GM23338 (cell line): ENCODE data around the gene HAUS8. TPM values are rescaled to one million over a fixed set of nuclear protein-coding genes. Genes with fewer than 3 reads are reported as not detected.
A peak's percentile ranks its signal among the peaks of the same experiment; 100 is the strongest.

Experiments used
- ATAC-seq: fragments of 200-7000 bp; cut with Tn5 transposase; 3 replicates; pipeline ENCODE4 v1.9.1; 2020
- DNase-seq: peaks from one replicate; pipeline ENCODE4 v3.0.0-alpha.2; 2015; ENCODE audit warnings: low spot score
- H2AFZ ChIP-seq: fragments of 200-600 bp; sonication (generic); 2 replicates; pipeline ENCODE4 v1.8.0; 2016; ENCODE audit warnings: antibody characterized with exemption, mild to moderate bottlenecking, moderate library complexity
- H3F3A ChIP-seq: fragments of 200-600 bp; sonication (generic); replicated peaks from 2 replicates; pipeline ENCODE4 v1.8.0; 2017; ENCODE audit warnings: antibody characterized with exemption, mixed run types, low read depth
- H3K27ac ChIP-seq: fragments of 200-600 bp; sonication (generic); 2 replicates; pipeline ENCODE4 v1.6.1; 2016; ENCODE audit warnings: low read depth
- H3K27me3 ChIP-seq: fragments of 200-600 bp; sonication (generic); 2 replicates; pipeline ENCODE4 v1.8.0; 2016; ENCODE audit warnings: mild to moderate bottlenecking, mixed run types, moderate library complexity; ENCODE audit not compliant: insufficient read depth
- H3K36me3 ChIP-seq: fragments of 200-600 bp; sonication (generic); 2 replicates; pipeline ENCODE4 v1.8.0; 2016; ENCODE audit warnings: mild to moderate bottlenecking; ENCODE audit not compliant: insufficient read depth
- H3K4me1 ChIP-seq: fragments of 200-600 bp; sonication (generic); 2 replicates; pipeline ENCODE4 v1.8.0; 2016; ENCODE audit warnings: mild to moderate bottlenecking, moderate library complexity; ENCODE audit not compliant: insufficient read depth
- H3K4me2 ChIP-seq: fragments of 200-600 bp; sonication (generic); 2 replicates; pipeline ENCODE4 v1.7.1; 2017; ENCODE audit warnings: mixed run types
- H3K4me3 ChIP-seq: fragments of 200-600 bp; sonication (generic); 2 replicates; pipeline ENCODE4 v1.6.1; 2016; ENCODE audit warnings: mixed run types
- H3K79me2 ChIP-seq: fragments of 200-600 bp; sonication (generic); replicated peaks from 2 replicates; pipeline ENCODE4 v1.8.0; 2017; ENCODE audit warnings: mild to moderate bottlenecking; ENCODE audit not compliant: insufficient read depth
- H3K9me2 ChIP-seq: fragments of 200-600 bp; sonication (generic); 2 replicates; pipeline ENCODE4 v1.8.0; 2017; ENCODE audit not compliant: insufficient read depth
- H4K20me1 ChIP-seq: fragments of 200-600 bp; sonication (generic); replicated peaks from 2 replicates; pipeline ENCODE4 v1.8.0; 2017; ENCODE audit warnings: mild to moderate bottlenecking; ENCODE audit not compliant: insufficient read depth
- H3K27ac Mint-ChIP-seq: 2 replicates; pipeline ENCODE4 v1.8.0; 2020; ENCODE audit warnings: inconsistent platforms, mild to moderate bottlenecking, moderate library complexity, mixed read lengths
- H3K27me3 Mint-ChIP-seq: 3 replicates; pipeline ENCODE4 v1.8.0; 2022; ENCODE audit warnings: low read depth, mild to moderate bottlenecking, moderate library complexity, mixed read lengths, inconsistent platforms; ENCODE audit not compliant: insufficient read depth, poor library complexity
- H3K36me3 Mint-ChIP-seq: 3 replicates; pipeline ENCODE4 v1.8.0; 2021; ENCODE audit warnings: low read depth, mild to moderate bottlenecking, inconsistent platforms, moderate library complexity, mixed read lengths
- H3K4me1 Mint-ChIP-seq: 3 replicates; pipeline ENCODE4 v1.8.0; 2020; ENCODE audit warnings: mild to moderate bottlenecking, inconsistent platforms, mixed read lengths
- H3K4me3 Mint-ChIP-seq: 3 replicates; pipeline ENCODE4 v1.8.0; 2021; ENCODE audit warnings: moderate library complexity, mild to moderate bottlenecking, inconsistent platforms, mixed read lengths
- H3K9me3 Mint-ChIP-seq: 3 replicates; pipeline ENCODE4 v1.8.0; 2020; ENCODE audit warnings: moderate library complexity, mild to moderate bottlenecking, inconsistent platforms, mixed read lengths
- CREB1 ChIP-seq: fragments of 250-450 bp; sonication (Bioruptor Pico); IDR thresholded peaks from 2 replicates; pipeline ENCODE4 v1.5.0; 2020; ENCODE audit warnings: low read depth, mild to moderate bottlenecking, moderate library complexity
- EZH2 ChIP-seq: fragments of 200-600 bp; sonication (generic); IDR thresholded peaks from one replicate; pipeline ENCODE4 v1.8.0; 2017; ENCODE audit warnings: antibody characterized with exemption, mild to moderate bottlenecking, low read depth; ENCODE audit not compliant: unreplicated experiment
- EZH2phosphoT487 ChIP-seq: fragments of 200-600 bp; sonication (generic); IDR thresholded peaks from one replicate; pipeline ENCODE4 v1.8.1; 2018; ENCODE audit warnings: antibody characterized with exemption; ENCODE audit not compliant: unreplicated experiment
- JUNB ChIP-seq: IDR thresholded peaks from one replicate; pipeline ENCODE4 v1.6.1; 2016; ENCODE audit warnings: antibody characterized with exemption; ENCODE audit not compliant: unreplicated experiment
- NANOG ChIP-seq: IDR thresholded peaks from 2 replicates; pipeline ENCODE4 v1.6.1; 2016; ENCODE audit warnings: antibody characterized with exemption, borderline replicate concordance
- POLR2AphosphoS5 ChIP-seq: IDR thresholded peaks from 2 replicates; pipeline ENCODE4 v1.6.1; 2016; ENCODE audit warnings: antibody characterized with exemption, low read depth
- STAT1 ChIP-seq: IDR thresholded peaks from one replicate; pipeline ENCODE4 v1.6.1; 2016; ENCODE audit warnings: antibody characterized with exemption; ENCODE audit not compliant: unreplicated experiment
- ZNF114 ChIP-seq: fragments of 250-450 bp; sonication (Bioruptor Pico); IDR thresholded peaks from 2 replicates; pipeline ENCODE4 v1.5.0; 2020; ENCODE audit warnings: mild to moderate bottlenecking, moderate library complexity
- ZNF331 ChIP-seq: fragments of 250-450 bp; sonication (Bioruptor Pico); IDR thresholded peaks from 2 replicates; pipeline ENCODE4 v1.5.0; 2020; ENCODE audit warnings: low read depth, mild to moderate bottlenecking, moderate library complexity
- polyA plus RNA-seq: library from polyadenylated mRNA; unstranded; fragments of >200 nt; fragmentation: Nextera tagmentation; extraction: Ambion mirVana; gene quantifications from 2 replicates; pipeline ENCODE4 v1.2.1, GENCODE V29; 2016
- total RNA-seq: library from RNA; depleted of rRNA; stranded (reverse); fragments of >200 nt; shearing (Covaris generic); gene quantifications from 2 replicates; pipeline ENCODE4 v1.2.3, GENCODE V29; 2014
- TF ChIP-seq, protein P1 (sequence below), 2 experiments: fragments of 200-600 bp in 1 of 2; sonication (generic) in 1 of 2; conservative IDR thresholded peaks; 2 replicates each; pipeline versions ENCODE4 v1.5.1 to v1.6.1; 2016 to 2017; ENCODE audit warnings: antibody characterized with exemption in 2 of 2, low read depth in 2 of 2, mild to moderate bottlenecking in 2 of 2, moderate library complexity in 1 of 2
- TF ChIP-seq, protein P2 (sequence below): fragments of 250-450 bp; sonication (Bioruptor Pico); IDR thresholded peaks from 2 replicates; pipeline ENCODE4 v1.5.0; 2020; ENCODE audit warnings: mild to moderate bottlenecking, moderate library complexity
- TF ChIP-seq, protein P3 (sequence below): IDR thresholded peaks from 2 replicates; pipeline ENCODE4 v1.6.1; 2016; ENCODE audit warnings: antibody characterized with exemption
- TF ChIP-seq, protein P4 (sequence below): IDR thresholded peaks from one replicate; pipeline ENCODE4 v1.6.1; 2018; ENCODE audit warnings: antibody characterized with exemption; ENCODE audit not compliant: unreplicated experiment

HAUS8 gene
- total and polyA plus RNA-seq, 2 experiments from 2014 or later: 11.1 to 33.3 TPM

DNA sequence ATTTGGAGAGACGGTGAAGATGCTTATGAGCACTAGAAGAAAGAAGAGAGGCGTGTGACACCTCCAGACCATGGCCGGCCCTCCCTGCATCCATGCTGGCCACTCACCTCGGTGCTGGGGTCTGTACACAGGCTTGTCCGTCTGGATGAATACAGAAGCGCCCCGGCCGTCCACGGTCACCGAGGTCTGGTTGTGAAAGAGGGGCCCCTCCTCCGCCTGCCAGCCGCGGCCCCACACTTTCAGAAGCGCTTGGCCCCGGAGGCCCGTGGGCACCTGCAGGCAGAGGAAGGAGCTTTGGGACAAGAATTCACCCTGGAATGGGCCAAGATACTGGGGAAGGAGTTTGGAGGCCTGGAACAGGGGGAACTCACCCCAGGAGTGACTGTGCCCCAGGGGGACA, 63.8 kb downstream of the HAUS8 start:
- H3K36me3 Mint-ChIP-seq: peaks cover 18% of the 10 kb centered on the region
- no peak for ATAC-seq

More for the DNA sequence above, 63.8 kb downstream of the HAUS8 start:
- no peak overlapping the region for H3K4me3 Mint-ChIP-seq
- Histone ChIP-seq H3F3A (no peaks in the 10 kb centered on the region), H3K79me2 (no peaks in the 10 kb centered on the region), H3K4me1 (no peaks in the 10 kb centered on the region), H4K20me1 (no peaks in the 10 kb centered on the region), H3K27me3 (no peaks in the 10 kb centered on the region), H3K4me3 (no peak overlapping the region), H3K36me3 (no peaks in the 10 kb centered on the region), H2AFZ (no peak overlapping the region), H3K9me2 (no peaks in the 10 kb centered on the region), H3K27ac (no peak overlapping the region), H3K4me2 (no peak overlapping the region)
- peaks cover 4% of the 10 kb centered on the region for H3K9me3 Mint-ChIP-seq
- H3K4me1 Mint-ChIP-seq: no peaks in the 10 kb centered on the region
- TF ChIP-seq, protein P1, sequence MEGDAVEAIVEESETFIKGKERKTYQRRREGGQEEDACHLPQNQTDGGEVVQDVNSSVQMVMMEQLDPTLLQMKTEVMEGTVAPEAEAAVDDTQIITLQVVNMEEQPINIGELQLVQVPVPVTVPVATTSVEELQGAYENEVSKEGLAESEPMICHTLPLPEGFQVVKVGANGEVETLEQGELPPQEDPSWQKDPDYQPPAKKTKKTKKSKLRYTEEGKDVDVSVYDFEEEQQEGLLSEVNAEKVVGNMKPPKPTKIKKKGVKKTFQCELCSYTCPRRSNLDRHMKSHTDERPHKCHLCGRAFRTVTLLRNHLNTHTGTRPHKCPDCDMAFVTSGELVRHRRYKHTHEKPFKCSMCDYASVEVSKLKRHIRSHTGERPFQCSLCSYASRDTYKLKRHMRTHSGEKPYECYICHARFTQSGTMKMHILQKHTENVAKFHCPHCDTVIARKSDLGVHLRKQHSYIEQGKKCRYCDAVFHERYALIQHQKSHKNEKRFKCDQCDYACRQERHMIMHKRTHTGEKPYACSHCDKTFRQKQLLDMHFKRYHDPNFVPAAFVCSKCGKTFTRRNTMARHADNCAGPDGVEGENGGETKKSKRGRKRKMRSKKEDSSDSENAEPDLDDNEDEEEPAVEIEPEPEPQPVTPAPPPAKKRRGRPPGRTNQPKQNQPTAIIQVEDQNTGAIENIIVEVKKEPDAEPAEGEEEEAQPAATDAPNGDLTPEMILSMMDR (conservative IDR thresholded peaks at IDR 0.05; ENCODE audit: low read depth in 2 of 2): no peak
- TF ChIP-seq, protein P2, sequence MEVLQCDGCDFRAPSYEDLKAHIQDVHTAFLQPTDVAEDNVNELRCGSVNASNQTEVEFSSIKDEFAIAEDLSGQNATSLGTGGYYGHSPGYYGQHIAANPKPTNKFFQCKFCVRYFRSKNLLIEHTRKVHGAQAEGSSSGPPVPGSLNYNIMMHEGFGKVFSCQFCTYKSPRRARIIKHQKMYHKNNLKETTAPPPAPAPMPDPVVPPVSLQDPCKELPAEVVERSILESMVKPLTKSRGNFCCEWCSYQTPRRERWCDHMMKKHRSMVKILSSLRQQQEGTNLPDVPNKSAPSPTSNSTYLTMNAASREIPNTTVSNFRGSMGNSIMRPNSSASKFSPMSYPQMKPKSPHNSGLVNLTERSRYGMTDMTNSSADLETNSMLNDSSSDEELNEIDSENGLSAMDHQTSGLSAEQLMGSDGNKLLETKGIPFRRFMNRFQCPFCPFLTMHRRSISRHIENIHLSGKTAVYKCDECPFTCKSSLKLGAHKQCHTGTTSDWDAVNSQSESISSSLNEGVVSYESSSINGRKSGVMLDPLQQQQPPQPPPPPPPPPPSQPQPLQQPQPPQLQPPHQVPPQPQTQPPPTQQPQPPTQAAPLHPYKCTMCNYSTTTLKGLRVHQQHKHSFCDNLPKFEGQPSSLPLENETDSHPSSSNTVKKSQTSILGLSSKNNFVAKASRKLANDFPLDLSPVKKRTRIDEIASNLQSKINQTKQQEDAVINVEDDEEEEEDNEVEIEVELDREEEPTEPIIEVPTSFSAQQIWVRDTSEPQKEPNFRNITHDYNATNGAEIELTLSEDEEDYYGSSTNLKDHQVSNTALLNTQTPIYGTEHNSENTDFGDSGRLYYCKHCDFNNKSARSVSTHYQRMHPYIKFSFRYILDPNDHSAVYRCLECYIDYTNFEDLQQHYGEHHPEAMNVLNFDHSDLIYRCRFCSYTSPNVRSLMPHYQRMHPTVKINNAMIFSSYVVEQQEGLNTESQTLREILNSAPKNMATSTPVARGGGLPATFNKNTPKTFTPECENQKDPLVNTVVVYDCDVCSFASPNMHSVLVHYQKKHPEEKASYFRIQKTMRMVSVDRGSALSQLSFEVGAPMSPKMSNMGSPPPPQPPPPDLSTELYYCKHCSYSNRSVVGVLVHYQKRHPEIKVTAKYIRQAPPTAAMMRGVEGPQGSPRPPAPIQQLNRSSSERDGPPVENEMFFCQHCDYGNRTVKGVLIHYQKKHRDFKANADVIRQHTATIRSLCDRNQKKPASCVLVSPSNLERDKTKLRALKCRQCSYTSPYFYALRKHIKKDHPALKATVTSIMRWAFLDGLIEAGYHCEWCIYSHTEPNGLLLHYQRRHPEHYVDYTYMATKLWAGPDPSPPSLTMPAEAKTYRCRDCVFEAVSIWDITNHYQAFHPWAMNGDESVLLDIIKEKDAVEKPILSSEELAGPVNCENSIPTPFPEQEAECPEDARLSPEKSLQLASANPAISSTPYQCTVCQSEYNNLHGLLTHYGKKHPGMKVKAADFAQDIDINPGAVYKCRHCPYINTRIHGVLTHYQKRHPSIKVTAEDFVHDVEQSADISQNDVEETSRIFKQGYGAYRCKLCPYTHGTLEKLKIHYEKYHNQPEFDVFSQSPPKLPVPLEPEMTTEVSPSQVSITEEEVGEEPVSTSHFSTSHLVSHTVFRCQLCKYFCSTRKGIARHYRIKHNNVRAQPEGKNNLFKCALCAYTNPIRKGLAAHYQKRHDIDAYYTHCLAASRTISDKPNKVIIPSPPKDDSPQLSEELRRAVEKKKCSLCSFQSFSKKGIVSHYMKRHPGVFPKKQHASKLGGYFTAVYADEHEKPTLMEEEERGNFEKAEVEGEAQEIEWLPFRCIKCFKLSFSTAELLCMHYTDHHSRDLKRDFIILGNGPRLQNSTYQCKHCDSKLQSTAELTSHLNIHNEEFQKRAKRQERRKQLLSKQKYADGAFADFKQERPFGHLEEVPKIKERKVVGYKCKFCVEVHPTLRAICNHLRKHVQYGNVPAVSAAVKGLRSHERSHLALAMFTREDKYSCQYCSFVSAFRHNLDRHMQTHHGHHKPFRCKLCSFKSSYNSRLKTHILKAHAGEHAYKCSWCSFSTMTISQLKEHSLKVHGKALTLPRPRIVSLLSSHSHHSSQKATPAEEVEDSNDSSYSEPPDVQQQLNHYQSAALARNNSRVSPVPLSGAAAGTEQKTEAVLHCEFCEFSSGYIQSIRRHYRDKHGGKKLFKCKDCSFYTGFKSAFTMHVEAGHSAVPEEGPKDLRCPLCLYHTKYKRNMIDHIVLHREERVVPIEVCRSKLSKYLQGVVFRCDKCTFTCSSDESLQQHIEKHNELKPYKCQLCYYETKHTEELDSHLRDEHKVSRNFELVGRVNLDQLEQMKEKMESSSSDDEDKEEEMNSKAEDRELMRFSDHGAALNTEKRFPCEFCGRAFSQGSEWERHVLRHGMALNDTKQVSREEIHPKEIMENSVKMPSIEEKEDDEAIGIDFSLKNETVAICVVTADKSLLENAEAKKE: no peak
- TF ChIP-seq ZNF114 (CRISPR knock-in tag) (no peak), EZH2phosphoT487 (no peak), EZH2 (no peak), NANOG (no peak), ZNF331 (CRISPR knock-in tag) (no peak), CREB1 (CRISPR knock-in tag) (no peak), STAT1 (no peak), JUNB (no peak), POLR2AphosphoS5 (no peak)
- TF ChIP-seq, protein P3, sequence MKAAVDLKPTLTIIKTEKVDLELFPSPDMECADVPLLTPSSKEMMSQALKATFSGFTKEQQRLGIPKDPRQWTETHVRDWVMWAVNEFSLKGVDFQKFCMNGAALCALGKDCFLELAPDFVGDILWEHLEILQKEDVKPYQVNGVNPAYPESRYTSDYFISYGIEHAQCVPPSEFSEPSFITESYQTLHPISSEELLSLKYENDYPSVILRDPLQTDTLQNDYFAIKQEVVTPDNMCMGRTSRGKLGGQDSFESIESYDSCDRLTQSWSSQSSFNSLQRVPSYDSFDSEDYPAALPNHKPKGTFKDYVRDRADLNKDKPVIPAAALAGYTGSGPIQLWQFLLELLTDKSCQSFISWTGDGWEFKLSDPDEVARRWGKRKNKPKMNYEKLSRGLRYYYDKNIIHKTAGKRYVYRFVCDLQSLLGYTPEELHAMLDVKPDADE: no peak
- TF ChIP-seq, protein P4, sequence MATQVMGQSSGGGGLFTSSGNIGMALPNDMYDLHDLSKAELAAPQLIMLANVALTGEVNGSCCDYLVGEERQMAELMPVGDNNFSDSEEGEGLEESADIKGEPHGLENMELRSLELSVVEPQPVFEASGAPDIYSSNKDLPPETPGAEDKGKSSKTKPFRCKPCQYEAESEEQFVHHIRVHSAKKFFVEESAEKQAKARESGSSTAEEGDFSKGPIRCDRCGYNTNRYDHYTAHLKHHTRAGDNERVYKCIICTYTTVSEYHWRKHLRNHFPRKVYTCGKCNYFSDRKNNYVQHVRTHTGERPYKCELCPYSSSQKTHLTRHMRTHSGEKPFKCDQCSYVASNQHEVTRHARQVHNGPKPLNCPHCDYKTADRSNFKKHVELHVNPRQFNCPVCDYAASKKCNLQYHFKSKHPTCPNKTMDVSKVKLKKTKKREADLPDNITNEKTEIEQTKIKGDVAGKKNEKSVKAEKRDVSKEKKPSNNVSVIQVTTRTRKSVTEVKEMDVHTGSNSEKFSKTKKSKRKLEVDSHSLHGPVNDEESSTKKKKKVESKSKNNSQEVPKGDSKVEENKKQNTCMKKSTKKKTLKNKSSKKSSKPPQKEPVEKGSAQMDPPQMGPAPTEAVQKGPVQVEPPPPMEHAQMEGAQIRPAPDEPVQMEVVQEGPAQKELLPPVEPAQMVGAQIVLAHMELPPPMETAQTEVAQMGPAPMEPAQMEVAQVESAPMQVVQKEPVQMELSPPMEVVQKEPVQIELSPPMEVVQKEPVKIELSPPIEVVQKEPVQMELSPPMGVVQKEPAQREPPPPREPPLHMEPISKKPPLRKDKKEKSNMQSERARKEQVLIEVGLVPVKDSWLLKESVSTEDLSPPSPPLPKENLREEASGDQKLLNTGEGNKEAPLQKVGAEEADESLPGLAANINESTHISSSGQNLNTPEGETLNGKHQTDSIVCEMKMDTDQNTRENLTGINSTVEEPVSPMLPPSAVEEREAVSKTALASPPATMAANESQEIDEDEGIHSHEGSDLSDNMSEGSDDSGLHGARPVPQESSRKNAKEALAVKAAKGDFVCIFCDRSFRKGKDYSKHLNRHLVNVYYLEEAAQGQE: no peak
- H3K27me3 Mint-ChIP-seq: peaks cover 3% of the 10 kb centered on the region
- no peak for DNase-seq
- H3K27ac Mint-ChIP-seq: peak overlapping the region; percentile 73; the same call in 1 of the 2 replicates
